ENCODE data around the gene ZNF783. TPM values are rescaled to one million over a fixed set of nuclear protein-coding genes. Genes with fewer than 3 reads are reported as not detected.

Gene ZNF783
- total RNA-seq, result 10 to 100 TPM; 13.8 to 24.8 (median 21.8) TPM
- 10 to 100 TPM in 2 of 3 donors, 1 to 10 TPM in 1; 7.7 to 15.7 (median 12.2) TPM for polyA plus RNA-seq
- long read RNA-seq, donor 1, result 0 reads
- long read RNA-seq, donor 2, result 0 reads

DNA sequence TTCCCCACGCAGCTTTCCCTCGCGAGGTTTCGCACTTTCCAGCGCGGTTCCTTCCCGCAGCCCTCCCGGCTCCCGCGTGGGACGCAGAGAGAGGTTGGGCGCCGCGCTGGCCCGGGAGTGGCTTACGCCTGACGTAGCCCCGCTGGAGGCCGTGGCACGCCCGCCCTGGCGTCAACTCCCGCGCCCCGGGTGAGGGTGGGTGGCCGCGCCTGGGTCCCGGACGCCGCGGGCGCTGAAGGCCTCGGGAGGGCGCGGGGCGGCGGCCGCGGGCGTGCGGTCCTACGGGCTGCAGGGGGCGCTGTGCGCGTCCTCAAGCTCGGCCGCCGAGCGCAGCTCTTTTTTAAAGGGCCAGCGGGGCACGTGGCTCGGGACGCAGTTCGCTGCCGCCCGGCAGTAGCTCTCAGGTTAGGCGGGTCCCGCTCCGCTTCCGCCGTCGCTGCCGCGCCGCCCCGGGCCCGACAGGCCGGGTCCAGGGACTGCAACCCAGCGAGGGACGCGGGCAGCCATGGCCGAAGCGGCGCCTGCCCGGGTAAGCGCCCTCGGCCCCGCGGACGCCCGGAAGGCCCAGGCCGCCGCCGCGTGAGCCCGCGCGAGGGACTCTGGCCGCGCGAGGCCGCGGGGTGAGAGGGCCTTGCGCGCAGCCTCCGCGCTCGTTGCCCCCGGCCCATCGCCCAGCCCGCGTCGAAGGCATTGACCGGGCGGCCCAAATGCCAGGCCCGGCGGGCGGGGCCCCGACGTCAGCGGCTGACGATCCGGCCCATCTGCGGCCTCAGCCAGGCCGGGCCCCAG, at the start of gene ZNF783:
TSS of gene ZNF783 (plus strand) at position 368 of the 789 bp plus-strand sequence. CDS start at position 506, 138 bp downstream.
- H3K4me1 ChIP-seq, result peaks cover 9 to 41% (median 29%) of the 10 kb centered on the region in 6 donors
- TF ChIP-seq POLR2A (IDR thresholded peaks at IDR 0.05) (no peak), POLR2AphosphoS5 (IDR thresholded peaks at IDR 0.05) (peak; percentile 74 to 85 (median 82))
- TF ChIP-seq, protein P1, sequence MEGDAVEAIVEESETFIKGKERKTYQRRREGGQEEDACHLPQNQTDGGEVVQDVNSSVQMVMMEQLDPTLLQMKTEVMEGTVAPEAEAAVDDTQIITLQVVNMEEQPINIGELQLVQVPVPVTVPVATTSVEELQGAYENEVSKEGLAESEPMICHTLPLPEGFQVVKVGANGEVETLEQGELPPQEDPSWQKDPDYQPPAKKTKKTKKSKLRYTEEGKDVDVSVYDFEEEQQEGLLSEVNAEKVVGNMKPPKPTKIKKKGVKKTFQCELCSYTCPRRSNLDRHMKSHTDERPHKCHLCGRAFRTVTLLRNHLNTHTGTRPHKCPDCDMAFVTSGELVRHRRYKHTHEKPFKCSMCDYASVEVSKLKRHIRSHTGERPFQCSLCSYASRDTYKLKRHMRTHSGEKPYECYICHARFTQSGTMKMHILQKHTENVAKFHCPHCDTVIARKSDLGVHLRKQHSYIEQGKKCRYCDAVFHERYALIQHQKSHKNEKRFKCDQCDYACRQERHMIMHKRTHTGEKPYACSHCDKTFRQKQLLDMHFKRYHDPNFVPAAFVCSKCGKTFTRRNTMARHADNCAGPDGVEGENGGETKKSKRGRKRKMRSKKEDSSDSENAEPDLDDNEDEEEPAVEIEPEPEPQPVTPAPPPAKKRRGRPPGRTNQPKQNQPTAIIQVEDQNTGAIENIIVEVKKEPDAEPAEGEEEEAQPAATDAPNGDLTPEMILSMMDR (IDR thresholded peaks at IDR 0.05 in 8 of 11, conservative IDR thresholded peaks at IDR 0.05 in 3 of 11), result peak; percentile 42 to 99 (median 96)
- H3K4me3 ChIP-seq, result peak within 1 kb of the TSS; percentile 32 to 82 (median 54)
- intact Hi-C loops (cut with DNase I; ENCODE audit: low total_unique reads), result no loop called here
- peak; percentile 98 for DNase-seq
- no peaks in the 10 kb centered on the region for H3K9me3 ChIP-seq
- peak within 1 kb of the TSS; percentile 76 to 95 (median 84) for H3K27ac ChIP-seq
- 0 to 2% (median 1%) methylated on average over 11 to 115 of the region's 115 CpGs for WGBS, 5 donors
- no peaks in the 10 kb centered on the region for H3K27me3 ChIP-seq (replicated peaks in 1 of 7)
- peaks cover 0 to 28% (median 19%) of the 10 kb centered on the region in 6 donors for H3K36me3 ChIP-seq

GRCh38 chr7:149214020-149214720, 47.8 kb upstream of the ZNF783 start:
- no peak for DNase-seq
- peaks cover 0 to 100% (median 85%) of the 10 kb centered on the region in 6 donors for H3K36me3 ChIP-seq
- 83 to 92% (median 92%) methylated on average over 7 of the region's 7 CpGs for WGBS, 5 donors
- H3K4me1 ChIP-seq, result peaks cover 0 to 9% (median 0%) of the 10 kb centered on the region in 6 donors
- H3K27me3 ChIP-seq (replicated peaks in 1 of 7), result no peaks in the 10 kb centered on the region
- no peaks in the 10 kb centered on the region for H3K9me3 ChIP-seq
- TF ChIP-seq POLR2A (IDR thresholded peaks at IDR 0.05) (no peak), POLR2AphosphoS5 (IDR thresholded peaks at IDR 0.05) (no peak)
- TF ChIP-seq, protein P1 (IDR thresholded peaks at IDR 0.05 in 8 of 11, conservative IDR thresholded peaks at IDR 0.05 in 3 of 11), result no peak
- no peak overlapping the region for H3K27ac ChIP-seq
- intact Hi-C loops (cut with DNase I; ENCODE audit: low total_unique reads), result no loop called here
- no peak overlapping the region for H3K4me3 ChIP-seq

DNA sequence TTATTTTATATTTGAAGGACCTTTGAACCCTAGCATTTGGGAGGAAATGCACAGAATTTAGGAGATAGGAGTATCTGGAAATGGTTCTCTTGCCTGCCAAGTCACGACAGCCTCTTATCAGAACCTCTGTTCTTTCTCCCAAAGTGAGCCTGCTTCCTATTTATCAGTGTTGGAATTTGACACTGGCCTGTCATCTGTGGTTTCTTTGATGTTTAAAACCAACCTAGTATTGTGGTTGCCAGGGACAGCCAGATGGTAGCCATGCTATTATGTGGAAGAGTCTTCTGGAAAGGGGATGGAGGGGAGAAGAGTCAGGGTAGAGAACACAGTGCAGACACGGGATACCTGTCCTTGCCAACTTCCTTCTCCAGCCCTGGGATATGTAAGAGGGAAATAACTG, 45.6 kb upstream of the ZNF783 start:
- Histone ChIP-seq H3K27ac (peak overlapping the region in 1 of 8 donors; percentile 29), H3K4me1 (peaks cover 0 to 9% (median 0%) of the 10 kb centered on the region in 6 donors), H3K4me3 (no peak overlapping the region), H3K9me3 (no peaks in the 10 kb centered on the region), H3K27me3 (replicated peaks in 1 of 7) (no peaks in the 10 kb centered on the region), H3K36me3 (peaks cover 0 to 100% (median 78%) of the 10 kb centered on the region in 6 donors)
- TF ChIP-seq POLR2A (IDR thresholded peaks at IDR 0.05) (no peak), POLR2AphosphoS5 (IDR thresholded peaks at IDR 0.05) (no peak)
- TF ChIP-seq, protein P1 (IDR thresholded peaks at IDR 0.05 in 8 of 11, conservative IDR thresholded peaks at IDR 0.05 in 3 of 11), result no peak
- DNase-seq, result no peak
- intact Hi-C loops (cut with DNase I; ENCODE audit: low total_unique reads), result no loop called here
- 69 to 85% (median 83%) methylated on average over 2 of the region's 2 CpGs for WGBS, 5 donors

Data from spleen (tissue), 13 donors.